ENCODE measurements around the gene C16orf78.

DNA sequence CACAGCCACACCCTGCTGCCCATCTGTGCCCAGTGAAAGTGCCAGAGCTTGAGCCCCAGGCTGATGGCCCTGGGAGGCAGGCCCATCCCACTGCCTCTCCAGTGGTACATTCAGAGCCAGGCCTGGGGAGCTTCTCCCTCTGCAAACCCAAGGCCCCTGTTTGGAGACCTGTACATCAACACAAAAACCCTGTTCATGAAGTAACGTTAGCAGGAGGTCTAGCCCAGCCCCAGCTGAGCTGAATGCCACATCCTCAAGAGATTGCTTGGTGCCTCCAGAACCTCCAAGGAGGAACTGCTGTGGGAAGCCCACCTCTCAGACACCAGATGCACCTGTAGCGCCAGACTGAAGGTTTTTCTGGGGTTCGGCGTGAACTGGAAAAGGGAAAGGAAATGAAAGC is 31.5 kb downstream of the C16orf78 start:
- TF ChIP-seq, protein P1, sequence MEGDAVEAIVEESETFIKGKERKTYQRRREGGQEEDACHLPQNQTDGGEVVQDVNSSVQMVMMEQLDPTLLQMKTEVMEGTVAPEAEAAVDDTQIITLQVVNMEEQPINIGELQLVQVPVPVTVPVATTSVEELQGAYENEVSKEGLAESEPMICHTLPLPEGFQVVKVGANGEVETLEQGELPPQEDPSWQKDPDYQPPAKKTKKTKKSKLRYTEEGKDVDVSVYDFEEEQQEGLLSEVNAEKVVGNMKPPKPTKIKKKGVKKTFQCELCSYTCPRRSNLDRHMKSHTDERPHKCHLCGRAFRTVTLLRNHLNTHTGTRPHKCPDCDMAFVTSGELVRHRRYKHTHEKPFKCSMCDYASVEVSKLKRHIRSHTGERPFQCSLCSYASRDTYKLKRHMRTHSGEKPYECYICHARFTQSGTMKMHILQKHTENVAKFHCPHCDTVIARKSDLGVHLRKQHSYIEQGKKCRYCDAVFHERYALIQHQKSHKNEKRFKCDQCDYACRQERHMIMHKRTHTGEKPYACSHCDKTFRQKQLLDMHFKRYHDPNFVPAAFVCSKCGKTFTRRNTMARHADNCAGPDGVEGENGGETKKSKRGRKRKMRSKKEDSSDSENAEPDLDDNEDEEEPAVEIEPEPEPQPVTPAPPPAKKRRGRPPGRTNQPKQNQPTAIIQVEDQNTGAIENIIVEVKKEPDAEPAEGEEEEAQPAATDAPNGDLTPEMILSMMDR (IDR thresholded peaks at IDR 0.05), result no peak
- TF ChIP-seq POLR2A (IDR thresholded peaks at IDR 0.05), result no peak
